Esophagus squamous epithelium (tissue), 4 donors: Measurements from ENCODE around the gene CCND1.

Experiments used
- POLR2A ChIP-seq, 4 donors: fragments of 450-650 bp; IDR thresholded peaks; one replicate each; pipeline ENCODE4 v1.6.1; 2017; ENCODE audit warnings: antibody characterized with exemption in 4 of 4, mild to moderate bottlenecking in 4 of 4, moderate library complexity in 3 of 4
- TF ChIP-seq, protein P1 (sequence below), 6 experiments: fragments of 450-650 bp in 4 of 6; fragments of 200-600 bp in 2 of 6; sonication (generic) in 2 of 6; IDR thresholded peaks; one replicate each; pipeline ENCODE4 v1.5.1; 2016 to 2019; ENCODE audit warnings: antibody characterized with exemption in 6 of 6, mild to moderate bottlenecking in 4 of 6, moderate library complexity in 4 of 6

DNA sequence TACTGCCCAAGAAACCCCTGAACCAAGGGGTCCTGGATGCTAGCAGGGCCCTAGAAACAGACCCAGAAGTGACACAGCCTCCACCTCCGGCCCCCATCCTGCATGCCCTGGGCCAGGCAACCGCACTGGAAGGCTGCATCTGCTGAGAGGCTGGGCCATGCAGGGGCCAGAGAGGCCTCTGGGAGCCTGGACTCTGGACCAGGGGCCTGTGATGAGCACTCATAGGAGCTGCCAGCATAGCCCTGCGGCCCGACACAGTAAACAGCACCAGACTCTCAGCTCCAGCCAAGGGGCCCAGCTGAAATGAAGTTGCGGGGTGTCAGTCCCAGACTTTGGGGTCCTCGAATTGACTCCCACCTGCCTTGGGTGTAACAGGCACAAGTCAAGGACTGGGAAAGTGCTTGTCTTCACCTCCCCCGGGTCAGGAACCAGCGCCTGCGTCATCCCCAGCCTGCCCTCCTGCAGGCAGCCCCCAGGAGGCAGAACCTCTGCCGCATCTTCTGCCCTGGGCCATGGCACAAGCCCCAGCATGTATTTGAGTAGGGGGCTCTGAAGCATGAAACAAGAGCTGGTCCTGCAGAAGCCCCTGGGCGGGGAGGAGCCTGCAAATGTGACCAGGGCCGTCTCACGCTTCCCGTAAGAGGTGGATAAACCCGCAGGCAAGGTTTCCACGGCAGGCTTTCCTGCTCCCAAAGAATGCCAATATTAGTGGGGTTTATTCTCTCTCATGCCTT, 25.2 kb upstream of the CCND1 start:
- TF ChIP-seq, protein P1, sequence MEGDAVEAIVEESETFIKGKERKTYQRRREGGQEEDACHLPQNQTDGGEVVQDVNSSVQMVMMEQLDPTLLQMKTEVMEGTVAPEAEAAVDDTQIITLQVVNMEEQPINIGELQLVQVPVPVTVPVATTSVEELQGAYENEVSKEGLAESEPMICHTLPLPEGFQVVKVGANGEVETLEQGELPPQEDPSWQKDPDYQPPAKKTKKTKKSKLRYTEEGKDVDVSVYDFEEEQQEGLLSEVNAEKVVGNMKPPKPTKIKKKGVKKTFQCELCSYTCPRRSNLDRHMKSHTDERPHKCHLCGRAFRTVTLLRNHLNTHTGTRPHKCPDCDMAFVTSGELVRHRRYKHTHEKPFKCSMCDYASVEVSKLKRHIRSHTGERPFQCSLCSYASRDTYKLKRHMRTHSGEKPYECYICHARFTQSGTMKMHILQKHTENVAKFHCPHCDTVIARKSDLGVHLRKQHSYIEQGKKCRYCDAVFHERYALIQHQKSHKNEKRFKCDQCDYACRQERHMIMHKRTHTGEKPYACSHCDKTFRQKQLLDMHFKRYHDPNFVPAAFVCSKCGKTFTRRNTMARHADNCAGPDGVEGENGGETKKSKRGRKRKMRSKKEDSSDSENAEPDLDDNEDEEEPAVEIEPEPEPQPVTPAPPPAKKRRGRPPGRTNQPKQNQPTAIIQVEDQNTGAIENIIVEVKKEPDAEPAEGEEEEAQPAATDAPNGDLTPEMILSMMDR (IDR thresholded peaks at IDR 0.05) = no peak
- TF ChIP-seq POLR2A (IDR thresholded peaks at IDR 0.05) = no peak
